ENCODE measurements around the gene ADGRG1.

The ADGRG1 gene

GRCh38 chr16:57620335-57621231 lies 7.8 kb upstream of the ADGRG1 start:
- no peak for DNase-seq (ENCODE audit: low read depth)

DNA sequence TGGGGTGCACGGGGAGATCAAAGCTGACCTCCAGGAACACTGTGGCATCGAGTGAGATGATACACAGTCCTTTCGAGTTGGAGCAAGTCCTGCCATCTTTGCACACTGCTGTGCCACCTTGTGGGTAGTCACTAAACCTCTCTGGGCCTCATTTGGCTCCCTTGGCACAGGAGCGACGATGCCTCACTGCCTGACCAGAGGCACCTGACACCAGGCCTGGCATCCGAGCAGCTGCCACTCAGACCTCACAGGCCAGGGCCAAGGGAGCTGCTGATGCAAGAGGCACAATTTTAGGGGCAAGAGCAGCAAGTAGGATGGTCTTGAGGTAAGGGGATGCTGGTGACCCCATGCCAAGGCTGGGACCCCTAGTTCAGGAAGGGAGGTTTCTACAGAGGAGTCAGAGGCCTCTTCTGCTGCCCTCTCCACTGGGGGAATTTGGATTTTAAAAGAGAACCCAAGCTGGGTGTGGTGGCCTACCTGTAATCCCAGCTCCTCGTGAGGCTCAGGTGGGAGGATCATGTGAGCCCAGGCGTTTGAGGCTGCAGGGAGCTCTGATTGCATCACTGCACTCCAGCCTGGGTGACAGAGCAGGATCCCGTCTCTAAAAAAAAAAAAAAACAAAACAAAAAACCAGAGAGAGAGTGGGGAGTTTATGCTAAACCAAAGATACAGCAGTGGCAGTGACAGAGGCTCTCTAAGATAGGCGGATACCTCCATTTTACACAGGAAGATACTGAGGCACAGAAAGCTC lies 6.7 kb upstream of the ADGRG1 start:
- DNase-seq (ENCODE audit: low read depth): no peak

DNA sequence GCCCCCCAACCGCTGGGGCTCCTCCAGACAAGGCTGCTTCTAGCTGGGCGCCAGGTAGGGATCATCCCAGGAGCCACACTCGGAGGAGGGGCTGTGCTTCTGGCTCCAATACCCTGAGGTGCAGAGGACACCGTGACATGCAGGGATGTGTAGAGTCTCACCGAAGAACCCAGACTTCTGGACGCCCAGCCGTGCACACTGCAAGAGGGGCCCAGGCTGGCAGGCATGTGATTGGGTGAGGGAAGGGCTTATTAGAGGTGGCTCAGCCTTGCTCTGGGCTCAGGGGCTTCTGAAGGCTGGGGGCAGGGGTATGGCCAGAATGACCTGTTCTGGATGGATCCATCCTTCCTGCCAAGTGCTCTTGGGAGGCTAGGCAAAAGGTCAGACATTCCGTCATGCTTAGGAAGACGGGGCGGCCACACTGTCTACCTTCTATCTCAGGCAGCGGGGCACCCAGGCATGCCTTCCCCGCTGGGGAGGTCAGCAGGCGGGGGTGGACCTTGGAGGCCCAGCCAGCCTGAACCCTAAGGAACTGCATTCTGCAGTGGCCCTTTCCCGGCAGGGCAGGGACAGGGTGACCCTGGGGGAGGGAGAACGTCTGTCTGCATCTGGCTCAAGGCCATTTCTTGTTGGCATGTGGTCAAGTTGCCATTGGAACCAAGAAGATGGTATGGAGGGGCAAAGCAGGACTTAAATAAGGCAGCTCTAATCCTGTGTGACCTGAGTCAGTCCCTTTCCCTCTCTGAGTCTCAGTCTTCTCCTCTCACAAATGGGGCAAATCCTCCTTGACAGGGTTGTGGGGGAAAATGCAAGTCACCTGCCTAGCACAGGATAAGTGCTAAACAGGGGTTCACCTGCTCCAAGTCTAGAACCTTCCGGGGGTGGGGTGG lies 5.8 kb upstream of the ADGRG1 start:
- no peak for DNase-seq (ENCODE audit: low read depth)

- DNase-seq (ENCODE audit: low read depth): peak; percentile 53
Observed at GRCh38 chr16:57623251-57624043, 5.0 kb upstream of the ADGRG1 start.

- DNase-seq (ENCODE audit: low read depth): peak; percentile 77
Observed at GRCh38 chr16:57624044-57624688, 4.3 kb upstream of the ADGRG1 start.

- no peak for DNase-seq (ENCODE audit: low read depth)
Observed at GRCh38 chr16:57624806-57625500, 3.5 kb upstream of the ADGRG1 start.

GRCh38 chr16:57626420-57627170 lies 1.8 kb upstream of the ADGRG1 start:
- DNase-seq (ENCODE audit: low read depth): no peak

GRCh38 chr16:57627184-57627871 lies 1.1 kb upstream of the ADGRG1 start:
- DNase-seq (ENCODE audit: low read depth): peak; percentile 78

DNA sequence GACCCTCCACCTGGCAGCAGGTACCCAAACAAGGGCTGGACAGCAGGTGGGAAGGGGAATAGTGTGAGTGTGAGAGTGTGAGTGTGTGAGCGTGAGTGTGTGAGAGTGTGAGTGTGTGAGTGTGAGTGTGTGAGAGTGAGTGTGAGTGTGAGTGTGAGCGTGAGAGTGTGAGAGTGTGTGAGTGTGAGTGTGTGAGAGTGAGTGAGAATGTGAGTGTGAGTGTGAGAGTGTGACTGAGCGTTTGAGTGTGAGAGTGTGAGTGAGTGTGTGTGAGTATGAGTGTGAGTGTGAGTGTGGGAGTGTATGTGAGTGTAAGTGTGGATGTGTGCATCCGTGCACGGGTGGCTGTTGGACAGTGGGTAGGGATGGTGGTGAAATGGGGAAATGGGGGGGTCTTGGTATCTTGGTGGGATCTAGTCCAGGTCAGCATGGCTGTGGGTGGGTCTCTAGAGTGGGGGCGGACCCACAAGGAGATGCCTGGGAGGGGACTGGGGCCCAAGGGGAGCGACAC lies 408 bp downstream of the ADGRG1 start:
- no peak for DNase-seq (ENCODE audit: low read depth)

GRCh38 chr16:57629516-57630406 lies 1.3 kb downstream of the ADGRG1 start:
- DNase-seq (ENCODE audit: low read depth): no peak

- DNase-seq (ENCODE audit: low read depth): no peak
Observed at GRCh38 chr16:57630407-57630797, 2.0 kb downstream of the ADGRG1 start.

DNA sequence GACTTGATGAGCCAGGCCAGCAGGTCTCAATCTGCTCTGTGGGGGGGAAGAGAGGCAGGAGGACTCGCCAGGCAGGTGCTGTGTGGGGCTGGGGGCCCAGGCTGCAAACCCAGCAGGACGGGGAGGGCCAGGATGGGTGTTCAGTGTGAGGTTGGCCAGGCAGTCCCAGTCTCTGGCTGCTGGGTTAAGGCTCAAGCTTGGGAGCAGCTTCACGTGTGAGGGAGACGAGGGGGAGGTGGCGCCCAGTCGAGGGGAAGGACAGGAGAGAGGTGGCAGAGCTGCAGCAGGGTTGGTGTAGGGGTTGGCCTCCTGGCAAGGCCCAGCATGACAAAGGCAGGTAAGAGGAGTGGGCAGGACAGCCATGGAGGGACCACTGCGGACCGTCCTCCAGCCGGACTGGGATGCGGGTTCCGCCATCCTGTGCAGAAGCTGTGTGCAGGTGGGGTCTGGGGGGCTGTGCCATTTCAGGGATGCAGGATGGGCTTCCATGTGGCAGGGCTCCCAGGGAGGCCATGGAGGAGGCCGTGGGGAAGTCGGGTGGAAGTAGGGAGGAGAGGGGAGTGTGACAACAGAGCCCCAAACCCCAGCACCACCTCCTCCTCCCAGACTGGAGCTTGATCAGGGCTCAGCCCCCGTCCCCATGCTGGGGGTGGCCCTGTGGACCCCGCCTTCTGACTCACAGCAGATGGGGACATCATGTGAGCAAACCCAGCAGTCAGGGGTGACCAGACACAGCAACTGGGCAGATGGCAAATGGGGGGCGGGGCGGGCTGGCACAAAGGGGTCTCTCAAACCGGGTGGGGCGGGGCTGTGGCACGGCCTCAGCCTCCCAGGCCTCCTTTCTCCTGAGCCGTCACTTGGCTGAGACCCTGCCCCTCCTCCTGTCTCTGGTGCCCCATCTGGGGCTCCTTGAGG lies 2.8 kb downstream of the ADGRG1 start:
- no peak for DNase-seq (ENCODE audit: low read depth)

GRCh38 chr16:57632568-57632967 lies 4.1 kb downstream of the ADGRG1 start:
- DNase-seq (ENCODE audit: low read depth): no peak

DNA sequence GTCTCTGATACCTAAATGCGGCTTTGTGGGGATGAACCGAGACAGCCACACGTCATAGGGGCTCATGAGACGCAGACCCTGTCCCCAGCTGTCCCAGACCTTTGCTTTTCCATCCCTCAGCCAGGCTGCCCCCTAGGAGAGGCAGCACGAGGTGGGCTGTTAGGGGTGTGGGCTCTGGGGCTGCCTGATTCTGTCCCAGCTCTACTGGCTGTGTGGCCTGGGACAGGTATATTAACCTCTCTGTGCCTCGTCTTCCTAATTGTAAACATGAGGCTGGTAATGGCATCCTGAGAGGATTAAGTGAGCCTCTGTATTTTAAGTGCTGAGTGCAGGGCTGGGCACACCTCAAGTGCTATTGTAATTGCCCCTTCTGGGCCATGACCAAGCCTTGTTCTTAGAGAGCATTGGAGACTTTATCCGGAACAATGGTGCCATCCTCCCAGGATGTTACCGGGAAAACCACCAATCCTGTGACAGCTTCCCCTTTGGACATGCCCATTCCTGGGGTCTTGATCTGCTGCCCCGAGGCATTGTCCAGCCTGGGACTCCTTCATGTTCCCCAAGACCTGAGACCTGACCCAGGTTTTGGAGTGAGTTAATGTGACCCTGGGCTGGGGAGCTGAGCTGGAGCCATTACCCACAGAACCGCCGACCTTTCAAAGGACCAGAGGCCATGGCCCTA lies 5.1 kb downstream of the ADGRG1 start:
- DNase-seq (ENCODE audit: low read depth): no peak

GRCh38 chr16:57634171-57634570 lies 5.7 kb downstream of the ADGRG1 start:
- no peak for DNase-seq (ENCODE audit: low read depth)

Measured in iris pigment epithelial cell (primary cell).